A549 (cell line): ENCODE results near the gene AKR1C8.

Experiments
- CHD4 ChIP-seq: fragments of 200-600 bp; sonication (generic); IDR thresholded peaks from 2 replicates; pipeline ENCODE4 v1.6.1; 2016; ENCODE audit warnings: antibody characterized with exemption, mild to moderate bottlenecking, borderline replicate concordance
- CTCF ChIP-seq: fragments of >200 bp; sonication (Bioruptor Twin); formaldehyde crosslinking; IDR thresholded peaks from 3 replicates; pipeline ENCODE4 v1.5.1; 2016
- EP300 ChIP-seq, 2 experiments: fragments of >200 bp; sonication (Bioruptor Twin); formaldehyde crosslinking; IDR thresholded peaks; 2 replicates in 1 of 2; 3 replicates in 1 of 2; pipeline ENCODE4 v1.6.1; 2016 to 2017
- GATA3 ChIP-seq: IDR thresholded peaks from 2 replicates; pipeline ENCODE4 v1.6.1; 2012; ENCODE audit warnings: borderline replicate concordance
- JUN ChIP-seq, 2 experiments: fragments of >200 bp; sonication (Bioruptor Twin); formaldehyde crosslinking; IDR thresholded peaks; 2 replicates in 1 of 2; 3 replicates in 1 of 2; pipeline ENCODE4 v1.6.1; 2016 to 2017
- KDM1A ChIP-seq: fragments of 200-600 bp; sonication (generic); IDR thresholded peaks from 2 replicates; pipeline ENCODE4 v1.6.1; 2016; ENCODE audit warnings: low read depth, mild to moderate bottlenecking
- MYC ChIP-seq: IDR thresholded peaks from 2 replicates; pipeline ENCODE4 v1.6.1; 2012; ENCODE audit warnings: mild to moderate bottlenecking, inconsistent platforms, low read length, improper control_type of control experiment, borderline replicate concordance
- NR3C1 ChIP-seq: fragments of >200 bp; sonication (Bioruptor Twin); formaldehyde crosslinking; IDR thresholded peaks from 3 replicates; pipeline ENCODE4 v1.6.1; 2017
- POLR2A ChIP-seq: IDR thresholded peaks from 2 replicates; pipeline ENCODE4 v1.6.1; 2012; ENCODE audit warnings: mild to moderate bottlenecking, low read length
- RCOR1 ChIP-seq: fragments of 150-350 bp; IDR thresholded peaks from 2 replicates; pipeline ENCODE4 v1.6.1; 2014; ENCODE audit warnings: antibody characterized with exemption, low read length, low read depth
- RFX5 ChIP-seq: fragments of 450-650 bp; IDR thresholded peaks from 2 replicates; pipeline ENCODE4 v1.7.1; 2014; ENCODE audit warnings: antibody characterized with exemption, mild to moderate bottlenecking, moderate library complexity
- RNF2 ChIP-seq: fragments of 200-600 bp; sonication (generic); IDR thresholded peaks from 2 replicates; pipeline ENCODE4 v1.6.1; 2016; ENCODE audit warnings: low read depth, mild to moderate bottlenecking, antibody characterized with exemption, moderate library complexity, borderline replicate concordance
- SMC3 ChIP-seq: fragments of >200 bp; sonication (Bioruptor Twin); formaldehyde crosslinking; IDR thresholded peaks from 3 replicates; pipeline ENCODE4 v1.6.1; 2018; ENCODE audit warnings: inconsistent platforms

GRCh38 chr10:5194431-5194830 is 9.5 kb upstream of the AKR1C8 start:
- TF ChIP-seq EP300 (IDR thresholded peaks at IDR 0.05) (no peak), CHD4 (no peak), CTCF (no peak), RCOR1 (no peak), POLR2A (no peak), SMC3 (no peak), KDM1A (no peak), MYC (no peak), RFX5 (no peak), GATA3 (no peak), JUN (IDR thresholded peaks at IDR 0.05) (no peak), RNF2 (no peak), NR3C1 (no peak)
